Large intestine (tissue), 12 donors: ENCODE data around the gene ELP4. TPM values are rescaled to one million over a fixed set of nuclear protein-coding genes. Genes with fewer than 3 reads are reported as not detected.
A peak's percentile ranks its signal among the peaks of the same experiment; 100 is the strongest.

Experiments used
- DNase-seq, 2 donors: peaks; one replicate each; pipeline versions ENCODE4 v3.0.0 to v3.0.0-alpha.2; 2013
- H3K27ac ChIP-seq: one replicate; pipeline ENCODE4 v1.5.1; 2013; ENCODE audit warnings: low read length
- H3K27me3 ChIP-seq: 2 replicates; pipeline ENCODE4 v1.6.1; 2013; ENCODE audit warnings: low read length; ENCODE audit not compliant: control insufficient read depth, insufficient read depth
- H3K36me3 ChIP-seq: 2 replicates; pipeline ENCODE4 v1.6.1; 2013; ENCODE audit warnings: low read length; ENCODE audit not compliant: control insufficient read depth, insufficient read depth
- H3K4me1 ChIP-seq: one replicate; pipeline ENCODE4 v1.6.1; 2013; ENCODE audit warnings: low read length; ENCODE audit not compliant: control insufficient read depth, insufficient read depth
- H3K4me3 ChIP-seq: one replicate; pipeline ENCODE4 v1.5.1; 2013; ENCODE audit warnings: low read length
- H3K9me3 ChIP-seq: one replicate; pipeline ENCODE4 v1.6.1; 2013; ENCODE audit warnings: mild to moderate bottlenecking, low read depth, low read length, moderate library complexity; ENCODE audit not compliant: control insufficient read depth
- WGBS: methylation state at CpG from one replicate; pipeline ENCODE4 v1.1.5; 2013; ENCODE audit warnings: low lambda C conversion rate; ENCODE audit not compliant: insufficient coverage; 5-methylcytosine and 5-hydroxymethylcytosine counted together
- long read RNA-seq, 11 donors: transcript quantifications; one replicate each; lab custom pipeline, GENCODE V29; 2026
- polyA plus RNA-seq: library from polyadenylated mRNA; unstranded; fragments of 120-200 nt; gene quantifications from one replicate; pipeline ENCODE4 v1.2.1, GENCODE V29; 2013

Gene ELP4
- polyA plus RNA-seq: 14.4 TPM
- long read RNA-seq, donor 1, full-length matches to known transcripts: 5 of 5 reads
- long read RNA-seq, donor 1, partial matches to known transcripts: 0 of 5 reads
- long read RNA-seq, donor 1, other reads (novel, unspliced or antisense): 0 of 5 reads
- long read RNA-seq, donor 2, full-length matches to known transcripts: 6 of 6 reads
- long read RNA-seq, donor 2, partial matches to known transcripts: 0 of 6 reads
- long read RNA-seq, donor 2, other reads (novel, unspliced or antisense): 0 of 6 reads
- long read RNA-seq, donor 3: 0 reads
- long read RNA-seq, donor 4, partial matches to known transcripts: 0 of 1 reads
- long read RNA-seq, donor 4, other reads (novel, unspliced or antisense): 0 of 1 reads
- long read RNA-seq, donor 5, full-length matches to known transcripts: 1 of 1 reads
- long read RNA-seq, donor 5, partial matches to known transcripts: 0 of 1 reads
- long read RNA-seq, donor 5, other reads (novel, unspliced or antisense): 0 of 1 reads
- long read RNA-seq, donor 6, full-length matches to known transcripts: 4 of 4 reads
- long read RNA-seq, donor 6, partial matches to known transcripts: 0 of 4 reads
- long read RNA-seq, donor 6, other reads (novel, unspliced or antisense): 0 of 4 reads
- long read RNA-seq, donor 7, partial matches to known transcripts: 0 of 1 reads
- long read RNA-seq, donor 7, other reads (novel, unspliced or antisense): 0 of 1 reads
- long read RNA-seq, donor 8, full-length matches to known transcripts: 6 of 6 reads
- long read RNA-seq, donor 8, partial matches to known transcripts: 0 of 6 reads
- long read RNA-seq, donor 8, other reads (novel, unspliced or antisense): 0 of 6 reads
- long read RNA-seq, donor 9, full-length matches to known transcripts: 2 of 2 reads
- long read RNA-seq, donor 9, partial matches to known transcripts: 0 of 2 reads
- long read RNA-seq, donor 9, other reads (novel, unspliced or antisense): 0 of 2 reads
- long read RNA-seq, donor 10, full-length matches to known transcripts: 5 of 5 reads
- long read RNA-seq, donor 10, partial matches to known transcripts: 0 of 5 reads
- long read RNA-seq, donor 10, other reads (novel, unspliced or antisense): 0 of 5 reads
- long read RNA-seq, donor 11, full-length matches to known transcripts: 3 of 3 reads
- long read RNA-seq, donor 11, partial matches to known transcripts: 0 of 3 reads
- long read RNA-seq, donor 11, other reads (novel, unspliced or antisense): 0 of 3 reads

DNA sequence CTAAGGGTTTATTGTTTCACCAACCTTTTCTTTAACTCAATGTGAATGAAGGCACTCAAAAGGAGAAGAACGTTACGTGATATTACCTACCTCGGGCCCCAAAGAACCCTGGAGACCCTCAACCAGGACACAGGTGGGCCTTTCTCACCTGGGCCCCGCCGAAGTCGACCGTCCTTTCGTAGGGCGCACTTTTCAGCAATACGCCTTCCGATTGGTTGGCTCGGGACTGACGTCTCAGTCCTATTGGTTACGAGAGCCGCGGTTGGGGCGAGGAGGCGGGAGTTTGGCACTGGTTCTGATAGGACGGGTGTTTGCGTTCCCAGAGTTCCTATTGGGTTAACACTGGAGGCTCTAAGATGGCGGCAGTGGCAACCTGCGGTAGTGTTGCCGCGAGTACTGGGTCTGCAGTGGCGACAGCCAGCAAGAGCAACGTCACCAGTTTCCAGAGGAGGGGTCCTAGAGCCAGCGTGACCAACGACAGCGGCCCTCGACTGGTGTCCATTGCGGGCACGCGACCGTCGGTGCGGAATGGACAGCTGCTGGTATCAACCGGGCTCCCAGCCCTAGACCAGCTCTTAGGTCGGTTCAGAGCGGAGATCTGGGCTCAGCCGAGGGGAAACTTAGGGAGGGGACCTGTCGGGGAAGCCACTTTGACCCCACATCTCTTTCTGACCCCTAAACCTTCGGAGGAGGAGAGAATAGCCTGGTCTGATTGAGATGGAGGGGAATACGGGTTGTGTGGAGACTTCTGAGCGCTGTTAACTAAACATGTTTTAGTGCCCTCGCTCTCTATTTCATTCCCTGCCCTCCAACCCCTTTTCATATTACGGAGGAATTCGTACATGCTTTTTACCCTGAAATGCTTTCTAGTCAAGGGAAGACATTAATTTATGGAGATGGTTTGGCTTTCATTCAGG, at the start of gene ELP4, which contains the start of gene IMMP1L:
TSS of gene ELP4 (plus strand) at position 339 of the 917 bp plus-strand sequence. CDS start at position 357, 18 bp downstream.
TSS of gene IMMP1L (minus strand) at position 194 of the 917 bp plus-strand sequence. CDS start 46,346 bp downstream, outside the sequence.
- Histone ChIP-seq H3K4me3 (peak within 1 kb of the TSS; percentile 90), H3K27ac (peak within 1 kb of the TSS; percentile 81), H3K27me3 (no peaks in the 10 kb centered on the region), H3K36me3 (peaks cover 3% of the 10 kb centered on the region), H3K9me3 (no peaks in the 10 kb centered on the region), H3K4me1 (peaks cover 4% of the 10 kb centered on the region)
- peak; percentile 97 to 98 for DNase-seq
- WGBS: no CpG with 5 or more reads among the region's 47 CpGs

GRCh38 chr11:31464436-31464835, 45.1 kb upstream of the ELP4 start:
- Histone ChIP-seq H3K27ac (no peak overlapping the region), H3K27me3 (no peaks in the 10 kb centered on the region), H3K36me3 (no peaks in the 10 kb centered on the region), H3K9me3 (peaks cover 12% of the 10 kb centered on the region), H3K4me3 (no peak overlapping the region), H3K4me1 (no peaks in the 10 kb centered on the region)
- WGBS: 100% methylated on average over 2 of the region's 3 CpGs
- DNase-seq: no peak

- no peak overlapping the region for H3K4me3 ChIP-seq
- no peaks in the 10 kb centered on the region for H3K27me3 ChIP-seq
- H3K4me1 ChIP-seq: no peaks in the 10 kb centered on the region
- no peaks in the 10 kb centered on the region for H3K36me3 ChIP-seq
- no peak for DNase-seq
- no peak overlapping the region for H3K27ac ChIP-seq
- no peaks in the 10 kb centered on the region for H3K9me3 ChIP-seq
Observed at GRCh38 chr11:31474083-31474482, 35.5 kb upstream of the ELP4 start.

DNA sequence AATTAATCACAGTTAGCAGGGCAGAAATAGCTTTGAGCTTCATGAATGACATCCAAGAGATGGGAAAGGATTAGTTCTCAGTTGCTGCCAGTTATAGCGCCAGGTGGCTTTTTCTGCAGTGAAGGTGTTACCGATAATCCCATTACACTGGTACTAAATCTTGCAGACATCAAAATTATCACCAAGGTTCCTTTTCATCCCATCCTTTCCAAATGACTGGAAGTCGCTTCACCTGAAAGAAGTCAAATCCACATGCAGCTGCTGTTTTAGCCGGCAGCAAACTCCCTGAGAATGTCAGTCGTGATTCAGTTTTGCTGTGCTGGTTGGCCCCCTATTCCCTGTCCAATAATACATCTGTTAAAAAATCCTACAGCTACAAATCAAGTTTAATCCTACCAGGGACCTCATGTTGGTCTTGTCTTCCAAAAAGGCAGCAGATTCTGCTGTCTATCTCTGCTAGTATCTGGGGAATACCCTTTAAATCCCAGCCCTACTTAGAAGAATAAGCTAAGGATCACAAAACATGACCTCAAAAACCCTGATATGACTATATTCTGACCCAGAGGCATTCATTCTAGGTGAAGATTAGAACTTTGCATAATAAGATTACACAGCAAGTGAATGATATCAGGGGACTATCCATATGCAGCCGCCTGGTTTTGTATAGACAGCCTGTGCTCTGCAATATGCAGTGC, 31.9 kb upstream of the ELP4 start:
- H3K36me3 ChIP-seq: no peaks in the 10 kb centered on the region
- no peak overlapping the region for H3K4me3 ChIP-seq
- WGBS: 100% methylated on average over 1 of the region's 6 CpGs
- no peak overlapping the region for H3K27ac ChIP-seq
- no peaks in the 10 kb centered on the region for H3K27me3 ChIP-seq
- H3K9me3 ChIP-seq: no peaks in the 10 kb centered on the region
- no peaks in the 10 kb centered on the region for H3K4me1 ChIP-seq
- no peak for DNase-seq

GRCh38 chr11:31478223-31478590, 31.4 kb upstream of the ELP4 start:
- Histone ChIP-seq H3K27me3 (no peaks in the 10 kb centered on the region), H3K9me3 (no peaks in the 10 kb centered on the region), H3K4me1 (no peaks in the 10 kb centered on the region), H3K36me3 (no peaks in the 10 kb centered on the region), H3K4me3 (no peak overlapping the region), H3K27ac (no peak overlapping the region)
- no peak for DNase-seq
- 100% methylated on average over 1 of the region's 2 CpGs for WGBS

DNA sequence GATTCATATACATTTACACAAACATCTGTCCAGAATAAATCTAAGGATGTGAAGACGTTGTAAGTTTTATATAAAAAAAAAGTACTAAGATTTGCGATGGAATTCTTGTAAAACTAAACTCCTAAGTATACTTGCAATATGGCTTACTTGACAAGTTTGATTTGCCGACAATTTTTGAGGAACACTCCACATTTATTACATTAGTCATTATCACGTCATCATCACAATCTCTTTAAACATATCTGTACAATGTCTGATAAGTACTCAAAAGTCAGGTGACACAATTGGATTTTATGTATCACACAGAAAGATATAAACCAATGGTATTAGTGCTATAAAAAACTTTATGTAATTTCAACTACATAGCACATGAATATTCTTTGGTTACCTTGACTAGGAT, 30.5 kb upstream of the ELP4 start:
- Histone ChIP-seq H3K27me3 (no peaks in the 10 kb centered on the region), H3K36me3 (no peaks in the 10 kb centered on the region), H3K4me3 (no peak overlapping the region), H3K4me1 (no peaks in the 10 kb centered on the region), H3K9me3 (no peaks in the 10 kb centered on the region), H3K27ac (no peak overlapping the region)
- no peak for DNase-seq
- 100% methylated on average over 3 of the region's 4 CpGs for WGBS

GRCh38 chr11:31480930-31481329, 28.6 kb upstream of the ELP4 start:
- H3K4me3 ChIP-seq: no peak overlapping the region
- no peaks in the 10 kb centered on the region for H3K36me3 ChIP-seq
- WGBS: 92% methylated on average over 2 of the region's 3 CpGs
- no peaks in the 10 kb centered on the region for H3K4me1 ChIP-seq
- no peaks in the 10 kb centered on the region for H3K27me3 ChIP-seq
- H3K27ac ChIP-seq: no peak overlapping the region
- DNase-seq: no peak
- H3K9me3 ChIP-seq: no peaks in the 10 kb centered on the region

DNA sequence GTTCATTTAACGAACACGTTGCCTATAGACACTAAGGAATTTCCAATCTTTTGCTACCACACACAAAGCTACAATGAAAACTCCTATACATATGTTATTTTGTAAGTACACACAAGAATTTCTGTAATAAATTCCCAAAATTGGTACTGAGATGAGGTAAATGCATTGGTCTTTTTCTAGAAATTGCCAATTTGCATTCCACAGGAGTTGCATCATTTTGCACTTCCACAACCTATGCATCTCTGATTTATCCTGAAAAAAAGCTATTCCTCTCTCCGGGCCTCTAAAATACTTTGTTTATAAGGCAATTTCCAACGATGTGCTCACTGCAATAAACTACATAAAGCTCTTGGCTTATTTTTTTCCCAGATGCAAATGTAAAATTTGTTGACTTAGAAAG, 25.1 kb upstream of the ELP4 start:
- WGBS: 80% methylated on average over 1 of the region's 4 CpGs
- H3K4me1 ChIP-seq: no peaks in the 10 kb centered on the region
- no peaks in the 10 kb centered on the region for H3K27me3 ChIP-seq
- no peaks in the 10 kb centered on the region for H3K9me3 ChIP-seq
- no peaks in the 10 kb centered on the region for H3K36me3 ChIP-seq
- no peak for DNase-seq
- H3K27ac ChIP-seq: no peak overlapping the region
- H3K4me3 ChIP-seq: no peak overlapping the region

DNA sequence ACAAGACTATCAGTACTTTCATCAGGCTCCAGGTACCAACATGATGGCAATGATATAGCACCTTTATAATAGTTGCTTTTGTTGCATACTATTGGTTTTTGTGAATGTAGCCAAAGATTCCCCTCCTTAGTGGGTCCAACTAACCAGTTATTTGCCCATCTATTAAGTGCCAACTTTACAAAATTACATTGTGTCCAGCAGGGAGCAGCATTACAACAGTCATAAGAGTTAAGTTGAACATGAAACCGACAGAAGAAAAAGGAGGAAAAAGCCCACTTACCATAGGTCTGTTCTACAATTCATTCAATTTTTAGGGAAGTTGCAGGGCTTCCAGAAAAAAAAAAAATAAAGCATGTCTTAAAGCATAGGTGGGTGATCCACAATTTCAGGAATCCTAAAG, 21.7 kb upstream of the ELP4 start:
- DNase-seq: peak; percentile 11 to 15
- no peaks in the 10 kb centered on the region for H3K9me3 ChIP-seq
- H3K4me1 ChIP-seq: no peaks in the 10 kb centered on the region
- no peaks in the 10 kb centered on the region for H3K27me3 ChIP-seq
- H3K27ac ChIP-seq: no peak overlapping the region
- H3K36me3 ChIP-seq: no peaks in the 10 kb centered on the region
- WGBS: 33% methylated on average over 1 of the region's 1 CpG
- no peak overlapping the region for H3K4me3 ChIP-seq
